Fibroblast of skin of back (primary cell): ENCODE data around the gene INPP5A.
A peak's percentile ranks its signal among the peaks of the same experiment; 100 is the strongest.
"Not testable (repeated sequence)": the region's sequence is repeated elsewhere in the genome, so short reads cannot be mapped to it uniquely, and the experiment has no call there.

ENCODE experiments used
- DNase-seq: peaks from one replicate; pipeline ENCODE4 v3.0.0-alpha.2; 2013

The INPP5A gene

DNA sequence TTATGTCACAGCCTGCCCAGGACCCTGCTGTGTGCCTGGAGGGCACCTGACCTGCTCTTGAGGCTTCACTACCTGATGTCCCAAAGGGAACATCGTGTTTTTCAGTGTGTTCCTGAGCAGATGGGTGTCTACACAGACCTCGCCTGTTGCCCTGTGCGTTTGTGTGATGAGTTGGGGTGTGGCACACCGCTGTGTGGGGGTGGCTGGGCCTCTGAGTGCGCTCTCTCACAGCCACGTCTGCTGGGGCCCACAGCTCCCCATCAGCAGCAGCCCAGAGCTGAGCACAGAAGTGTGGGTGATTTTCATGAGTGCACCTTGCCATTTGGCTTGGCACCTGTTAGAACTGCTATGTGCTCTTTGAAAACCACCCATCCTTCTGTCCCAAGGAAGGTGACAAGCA lies 126.8 kb downstream of the INPP5A start:
- DNase-seq = no peak

DNA sequence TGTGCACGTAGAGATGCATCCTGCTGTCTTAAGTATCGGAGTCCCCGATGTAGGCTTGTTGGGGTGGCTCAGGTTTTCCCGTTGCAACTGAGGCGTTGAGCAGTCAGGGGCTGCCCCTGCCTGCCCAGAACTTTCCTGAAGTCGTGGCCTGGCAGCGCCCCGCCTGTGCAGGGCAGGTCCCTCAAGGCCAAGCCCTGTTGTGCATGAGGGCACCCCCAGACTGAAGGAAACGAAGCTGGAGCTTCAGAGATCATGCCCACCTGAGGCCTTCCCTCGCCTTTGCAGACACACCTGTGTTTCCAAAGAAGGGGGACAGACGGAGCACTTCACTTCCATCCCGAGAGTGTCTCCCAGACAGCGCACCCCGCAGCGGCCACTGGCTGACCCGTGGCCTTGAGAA lies 127.3 kb downstream of the INPP5A start:
- no peak for DNase-seq

DNA sequence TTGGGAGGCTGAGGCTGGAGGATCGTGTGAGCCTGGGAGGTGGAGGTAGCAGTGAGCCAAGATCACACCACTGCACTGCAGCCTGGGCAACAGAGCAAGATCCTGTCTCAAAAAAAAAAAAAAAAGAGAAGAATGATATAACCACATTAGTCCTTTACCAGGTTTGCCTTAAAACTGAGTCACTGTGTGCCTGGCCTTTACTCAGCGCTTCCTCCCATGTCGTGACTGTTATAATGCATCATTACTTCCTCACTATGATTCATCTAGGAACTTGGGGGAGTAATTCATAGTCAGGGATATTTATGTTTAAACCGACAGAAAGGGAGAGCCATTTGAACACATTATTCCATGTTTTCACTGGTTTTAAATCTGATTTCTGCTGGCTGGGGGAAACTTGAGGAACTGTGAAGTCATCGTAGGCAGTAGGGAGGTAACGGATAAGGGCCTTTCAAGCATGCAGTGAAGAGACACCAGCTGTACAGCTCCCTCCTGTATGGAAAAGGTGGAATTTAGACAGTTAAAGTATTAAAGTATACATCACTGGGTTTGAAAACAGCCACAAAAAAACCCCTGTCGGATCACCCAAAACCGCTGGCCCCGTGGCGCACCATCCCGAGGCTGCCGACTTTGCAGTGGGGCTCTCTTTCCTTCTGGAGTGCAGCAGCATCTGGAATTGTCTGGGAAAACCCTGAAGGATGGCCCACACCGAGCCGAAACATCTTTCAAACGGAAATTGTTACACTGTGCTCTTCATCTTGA lies 128.5 kb downstream of the INPP5A start:
- DNase-seq = peak; percentile 97

DNA sequence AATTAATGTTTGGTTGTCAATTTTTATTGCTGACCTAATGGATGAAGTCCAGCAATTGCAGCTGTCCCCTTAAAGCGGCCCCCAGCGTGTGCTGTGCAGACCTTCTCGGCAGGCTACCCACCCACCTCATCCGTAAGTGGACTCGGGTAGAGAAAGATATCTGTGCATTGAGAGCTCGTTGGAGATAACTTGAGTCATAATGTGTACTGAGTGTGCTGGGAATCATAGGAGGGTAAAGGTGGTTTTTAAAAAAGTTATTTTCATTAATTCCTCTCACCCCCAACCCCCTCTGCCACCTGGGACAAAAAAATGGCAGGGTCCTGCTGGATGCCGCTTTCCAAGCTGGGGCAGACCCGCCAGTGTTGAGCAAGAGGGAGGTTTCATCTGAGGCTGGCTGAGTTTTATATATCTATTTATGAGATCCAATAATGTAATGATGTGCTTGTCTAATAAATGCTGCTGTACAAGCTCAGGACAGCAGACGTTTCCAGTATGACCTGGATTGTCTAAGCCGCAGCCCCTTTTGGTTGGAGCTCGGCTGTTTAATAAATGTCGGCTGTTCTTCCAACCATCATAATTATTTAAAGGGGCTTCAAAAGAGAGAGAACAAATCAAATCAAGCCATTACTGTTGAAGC lies 129.2 kb downstream of the INPP5A start:
- DNase-seq = peak; percentile 13

GRCh38 chr10:132667342-132668047 lies 129.9 kb downstream of the INPP5A start:
- DNase-seq = peak; percentile 69

DNA sequence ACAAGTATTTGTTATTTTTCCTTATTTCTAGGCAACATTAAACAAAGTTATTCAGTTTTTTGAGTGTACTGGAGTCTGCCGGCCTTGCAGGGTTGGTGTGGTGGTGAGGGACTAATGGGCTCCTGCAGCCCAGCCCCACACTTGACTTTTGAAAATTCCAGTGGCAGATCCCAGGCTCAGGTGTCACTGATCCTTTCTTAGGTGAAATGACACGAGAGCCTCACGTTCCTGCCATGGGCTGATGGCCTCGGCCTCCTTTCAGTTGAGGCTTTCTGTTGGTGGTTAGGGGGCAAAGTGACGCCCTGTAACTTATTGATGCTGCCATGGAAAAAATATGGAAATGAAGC lies 130.4 kb downstream of the INPP5A start:
- DNase-seq = no peak

GRCh38 chr10:132669208-132669861 lies 131.7 kb downstream of the INPP5A start:
- DNase-seq = no peak

- peak; percentile 6 for DNase-seq
These were observed 133.1 kb downstream of the INPP5A start for GRCh38 chr10:132670546-132671227.

DNA sequence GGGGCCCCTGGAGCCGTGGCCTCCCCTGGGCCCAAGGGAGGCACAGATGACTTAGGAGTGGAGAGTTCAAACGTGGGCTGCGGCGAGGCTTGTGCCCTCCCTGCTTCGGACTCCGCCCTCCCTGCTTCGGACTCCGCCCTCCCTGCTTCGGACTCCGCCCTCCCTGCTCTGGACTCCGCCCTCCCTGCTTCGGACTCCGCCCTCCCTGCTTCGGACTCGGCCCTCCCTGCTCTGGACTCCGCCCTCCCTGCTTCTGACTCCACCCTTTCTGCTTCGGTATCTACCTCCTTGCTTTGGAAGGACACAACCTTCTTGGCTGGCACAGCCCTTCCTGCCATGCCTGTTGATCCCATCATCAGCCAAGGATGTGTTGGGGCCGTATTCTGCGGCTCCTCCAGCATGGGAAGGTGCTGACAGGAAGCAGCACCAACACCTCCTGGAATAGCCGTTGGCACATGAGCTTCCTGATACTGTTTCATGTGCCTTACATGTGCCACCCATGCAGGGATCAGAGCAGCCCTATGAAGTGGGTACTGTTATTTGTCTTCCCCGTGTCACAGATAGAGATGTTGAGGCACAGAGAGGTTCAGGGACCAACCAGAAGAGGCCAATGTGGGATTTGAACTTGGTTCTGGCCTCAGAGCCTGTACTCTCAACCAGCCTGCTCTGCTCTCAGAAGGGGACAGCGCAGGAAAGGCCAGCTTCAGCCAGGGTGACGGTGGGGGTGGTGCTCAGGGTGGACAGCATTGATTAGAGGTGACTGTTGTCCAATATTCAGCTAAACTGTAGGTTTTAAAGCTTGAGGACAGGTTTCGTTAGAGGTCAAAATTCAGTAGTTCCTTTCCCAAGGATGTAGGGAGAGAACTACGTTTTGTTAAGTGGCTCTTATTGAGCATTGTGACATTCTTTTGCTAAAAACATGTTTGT lies 133.9 kb downstream of the INPP5A start:
- DNase-seq = no peak

DNA sequence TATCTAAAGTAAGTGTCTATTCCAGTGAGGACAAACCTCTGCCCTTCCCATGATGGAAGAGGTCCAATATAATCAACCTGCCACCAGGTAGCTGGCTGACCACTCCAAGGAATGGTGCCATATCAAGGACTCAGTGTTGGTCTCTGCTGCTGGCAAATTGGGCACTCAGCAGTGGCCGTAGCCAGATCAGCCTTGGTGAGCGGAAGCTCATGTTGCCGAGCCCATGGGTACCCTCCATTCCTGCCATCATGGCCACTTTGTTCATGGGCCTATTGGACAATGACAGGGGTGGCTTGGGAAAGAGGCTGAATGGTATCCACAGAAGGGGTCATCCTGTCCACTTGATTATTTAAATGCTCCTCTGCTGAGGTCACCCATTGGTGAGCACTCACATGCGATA lies 136.2 kb downstream of the INPP5A start:
- not testable (repeated sequence) for DNase-seq

DNA sequence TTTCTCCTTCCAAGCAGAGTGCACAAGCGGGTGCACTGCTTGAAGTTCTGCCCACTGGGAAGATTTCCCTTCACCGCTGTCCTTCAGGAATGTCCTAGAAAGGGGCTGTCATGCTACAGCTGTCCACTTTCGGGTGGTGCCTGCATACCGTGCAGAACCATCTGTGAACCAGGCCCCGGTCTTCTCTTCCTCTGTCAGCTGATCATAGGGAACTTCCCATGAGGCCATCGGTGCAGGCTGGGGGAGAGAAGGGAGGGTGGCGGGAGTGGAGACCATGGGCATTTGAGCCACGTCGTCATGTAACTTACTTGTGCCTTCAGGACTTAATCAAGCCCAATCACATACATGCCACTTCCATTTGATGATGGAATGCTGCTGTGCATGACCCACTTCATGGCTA lies 136.7 kb downstream of the INPP5A start:
- no peak for DNase-seq

- no peak for DNase-seq
These were observed 137.6 kb downstream of the INPP5A start for GRCh38 chr10:132675031-132675740.

DNA sequence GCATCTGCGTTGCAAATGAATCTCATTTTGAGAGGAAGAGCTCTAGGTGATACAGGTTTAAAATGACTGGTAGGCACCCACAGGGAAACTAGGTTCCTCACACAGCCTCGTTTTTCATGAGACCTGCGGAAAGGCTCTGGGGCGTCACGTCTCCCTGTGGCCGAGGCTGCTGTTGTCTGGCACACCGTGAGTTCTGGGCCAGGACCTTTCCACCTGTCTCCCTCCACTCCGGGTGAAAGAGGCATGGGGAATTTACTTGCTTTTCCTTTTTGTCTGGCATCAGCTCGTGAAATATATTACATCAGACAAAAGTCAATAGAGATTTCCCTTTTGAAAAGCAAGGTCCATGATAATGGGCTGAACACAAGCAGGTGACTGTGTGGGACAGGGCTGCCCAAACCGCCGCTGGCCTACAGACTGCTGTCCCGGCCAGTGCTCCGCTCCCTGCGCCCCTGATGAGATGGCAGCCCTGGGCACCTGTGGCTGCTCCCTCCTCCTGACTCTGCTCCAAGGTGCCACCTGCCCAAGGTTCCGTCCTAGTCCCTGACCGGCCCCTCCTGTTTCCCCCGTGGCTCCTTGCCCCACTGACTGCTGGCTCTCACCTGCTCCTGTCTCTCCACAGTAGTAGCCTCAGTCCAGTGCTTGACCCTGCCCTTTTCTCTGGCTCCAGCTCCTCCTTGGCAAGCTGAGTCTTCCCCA lies 138.8 kb downstream of the INPP5A start:
- no peak for DNase-seq

DNA sequence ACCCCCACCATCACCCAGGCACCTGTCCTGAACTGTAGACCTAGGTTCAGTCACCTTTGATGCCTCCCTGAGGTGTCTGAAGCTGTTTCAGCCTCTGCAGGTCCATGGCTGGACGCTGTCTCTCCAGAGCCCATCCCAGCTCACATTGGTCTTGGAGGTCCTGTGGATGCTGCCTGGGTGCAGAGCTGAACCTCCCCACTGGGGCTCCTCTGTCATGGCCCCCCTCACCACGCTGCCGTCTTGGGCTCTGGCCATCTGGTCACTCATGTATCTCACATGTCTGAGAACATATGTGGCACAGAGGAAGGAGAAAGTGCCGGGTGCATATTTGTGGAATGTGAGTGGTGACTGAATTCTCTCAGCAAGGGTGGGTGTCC lies 139.5 kb downstream of the INPP5A start:
- DNase-seq = no peak

DNA sequence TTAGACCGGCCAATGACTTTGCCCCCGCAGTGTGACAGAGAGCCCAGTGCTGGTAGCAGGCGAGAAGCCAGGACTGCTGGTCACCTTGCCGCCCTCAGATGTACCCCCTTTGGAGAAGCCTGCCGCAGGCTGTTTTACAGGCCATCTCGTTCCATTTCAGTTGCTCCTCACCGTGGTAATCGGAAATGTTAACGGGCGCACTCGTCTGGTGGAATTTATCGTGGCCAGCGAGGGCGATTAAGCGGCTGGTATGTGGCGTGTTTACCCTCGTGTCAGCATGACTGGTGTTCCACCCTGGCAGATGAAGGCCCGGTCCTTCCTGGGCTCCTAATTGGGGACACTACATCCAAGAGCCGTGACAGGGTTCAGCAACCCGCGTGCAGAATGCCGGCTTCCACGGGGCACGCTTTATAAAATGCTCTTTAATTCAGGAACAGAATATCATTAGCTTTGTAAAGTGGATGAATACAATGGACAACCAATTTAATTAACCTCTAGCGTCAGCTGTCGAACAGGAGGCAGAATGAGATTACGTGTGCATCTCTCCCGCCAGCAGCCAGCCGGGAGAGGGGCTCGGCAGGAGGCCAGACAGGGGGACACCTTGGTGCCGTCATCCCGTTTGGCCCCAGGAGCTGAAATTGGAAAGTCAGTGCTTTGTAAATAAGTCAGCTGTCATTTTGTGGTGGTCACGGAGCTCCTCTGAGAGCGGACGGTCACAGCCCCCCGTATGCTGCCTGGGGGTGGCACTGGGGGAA lies 140.1 kb downstream of the INPP5A start:
- DNase-seq = no peak

DNA sequence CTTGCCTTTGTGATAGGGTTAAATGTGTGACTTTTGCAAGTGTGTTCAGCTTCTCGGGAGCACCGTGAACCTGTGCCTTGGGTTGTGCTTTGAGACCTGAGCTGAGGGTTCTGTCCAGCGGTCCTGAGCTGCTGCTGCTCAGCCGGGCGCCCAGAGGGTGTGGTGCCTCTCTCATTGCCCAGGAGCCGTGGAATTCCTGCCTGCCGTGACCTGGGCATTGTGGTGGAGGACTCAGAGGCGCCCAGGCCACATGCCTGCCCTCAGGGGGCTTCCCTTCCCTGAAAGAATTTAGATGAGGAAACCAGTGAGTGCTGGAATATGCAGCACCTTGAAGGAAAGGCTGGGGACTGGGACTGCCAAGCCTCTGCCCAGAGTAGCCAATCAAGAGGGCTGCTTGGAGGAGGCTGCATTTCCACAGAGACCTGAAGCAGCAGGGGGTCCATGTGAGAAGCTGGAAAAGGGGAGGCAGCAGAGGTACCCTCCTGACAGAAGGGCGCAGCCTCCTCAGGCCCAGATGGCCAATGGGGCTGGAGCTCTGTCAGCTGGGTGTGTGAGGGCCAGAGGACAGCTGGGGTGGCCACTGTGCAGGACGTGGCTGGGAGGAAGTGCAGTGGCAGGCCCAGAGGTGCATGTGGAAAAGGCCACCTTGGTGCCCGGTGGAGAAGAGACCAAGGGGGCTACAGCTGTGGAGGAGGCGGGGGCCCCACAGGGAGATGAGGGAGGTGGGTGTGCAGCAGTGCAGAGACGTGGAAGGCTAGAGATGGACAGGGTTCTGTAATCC lies 141.0 kb downstream of the INPP5A start:
- DNase-seq = no peak

DNA sequence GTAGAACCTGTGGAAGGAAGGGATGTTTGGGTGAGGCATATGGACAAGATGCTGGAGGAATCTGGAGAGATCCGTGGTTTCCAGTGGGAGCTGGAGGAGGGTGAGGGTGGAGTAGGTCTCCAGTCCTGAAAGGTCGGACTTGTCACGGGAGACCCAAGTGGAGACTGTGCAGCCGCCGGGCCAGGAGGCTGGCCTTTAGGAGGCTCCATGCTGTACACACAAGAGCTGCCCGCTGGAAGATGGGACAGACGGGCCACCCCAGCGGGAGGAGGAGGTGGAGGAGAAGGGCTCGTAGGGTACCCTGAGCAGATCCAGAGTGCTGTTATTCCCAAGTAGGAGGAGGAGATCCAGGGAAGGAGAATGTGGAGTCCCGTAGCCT lies 141.6 kb downstream of the INPP5A start:
- no peak for DNase-seq

GRCh38 chr10:132679640-132680039 lies 142.1 kb downstream of the INPP5A start:
- no peak for DNase-seq

DNA sequence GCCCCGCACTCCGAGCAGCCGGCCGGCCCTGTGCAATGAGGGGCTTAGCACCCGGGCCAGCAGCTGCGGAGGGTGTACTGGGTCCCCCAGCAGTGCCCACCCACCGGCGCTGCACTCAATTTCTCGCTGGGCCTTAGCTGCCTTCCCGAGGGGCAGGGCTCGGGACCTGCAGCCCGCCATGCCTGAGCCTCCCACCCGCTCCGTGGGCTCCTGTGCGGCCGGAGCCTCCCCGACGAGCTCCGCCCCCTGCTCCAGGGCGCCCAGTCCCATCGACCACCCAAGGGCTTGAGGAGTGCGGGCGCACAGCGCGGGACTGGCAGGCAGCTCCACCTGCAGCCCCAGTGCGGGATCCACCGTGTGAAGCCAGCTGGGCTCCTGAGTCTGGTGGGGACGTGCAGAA lies 143.2 kb downstream of the INPP5A start:
- not testable (repeated sequence) for DNase-seq
